Ovary (tissue), 3 donors: ENCODE data around the gene MIF.
"Not testable (repeated sequence)": the region's sequence is repeated elsewhere in the genome, so short reads cannot be mapped to it uniquely, and the experiment has no call there.

Experiments
- POLR2A ChIP-seq: fragments of 450-650 bp; IDR thresholded peaks from one replicate; pipeline ENCODE4 v1.6.1; 2017; ENCODE audit warnings: antibody characterized with exemption, mild to moderate bottlenecking, moderate library complexity
- TF ChIP-seq, protein P1 (sequence below), 3 donors: fragments of 450-650 bp in 2 of 3; fragments of 200-600 bp in 1 of 3; IDR thresholded peaks; one replicate each; pipeline versions ENCODE4 v1.5.1 to v1.8.0; 2016 to 2022; ENCODE audit warnings: antibody characterized with exemption in 3 of 3, mild to moderate bottlenecking in 1 of 3
- donor health status: DM: no; HTN: no; CAD: no.

DNA sequence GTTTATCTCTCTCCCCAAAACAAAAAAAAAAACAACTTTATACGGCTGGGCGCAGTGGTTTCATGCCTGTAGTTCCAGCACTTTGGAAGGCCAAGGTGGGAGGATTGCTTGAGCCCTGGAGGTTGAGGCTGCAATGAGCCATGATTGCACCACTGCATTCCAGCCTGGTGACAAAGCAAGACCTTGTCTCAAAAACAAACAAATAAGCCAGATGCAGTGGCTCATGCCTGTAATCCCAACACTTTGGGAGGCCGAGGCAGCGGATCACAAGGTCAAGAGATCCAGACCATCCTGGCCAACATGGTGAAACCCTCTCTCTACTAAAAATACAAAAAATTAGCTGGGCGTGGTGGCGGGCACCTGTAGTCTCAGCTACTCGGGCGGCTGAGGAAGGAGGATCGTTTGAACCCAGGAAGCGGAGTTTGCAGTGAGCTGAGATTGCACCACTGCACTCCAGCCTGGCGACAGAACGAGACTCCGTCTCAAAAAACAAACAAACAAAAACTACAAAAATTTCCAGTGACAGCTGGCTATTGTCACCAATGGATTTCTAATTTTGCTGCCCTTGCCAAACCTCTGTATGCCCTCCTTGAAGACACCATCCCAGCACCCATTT, 27.5 kb downstream of the MIF start:
- not testable (repeated sequence) for TF ChIP-seq POLR2A
- TF ChIP-seq, protein P1, sequence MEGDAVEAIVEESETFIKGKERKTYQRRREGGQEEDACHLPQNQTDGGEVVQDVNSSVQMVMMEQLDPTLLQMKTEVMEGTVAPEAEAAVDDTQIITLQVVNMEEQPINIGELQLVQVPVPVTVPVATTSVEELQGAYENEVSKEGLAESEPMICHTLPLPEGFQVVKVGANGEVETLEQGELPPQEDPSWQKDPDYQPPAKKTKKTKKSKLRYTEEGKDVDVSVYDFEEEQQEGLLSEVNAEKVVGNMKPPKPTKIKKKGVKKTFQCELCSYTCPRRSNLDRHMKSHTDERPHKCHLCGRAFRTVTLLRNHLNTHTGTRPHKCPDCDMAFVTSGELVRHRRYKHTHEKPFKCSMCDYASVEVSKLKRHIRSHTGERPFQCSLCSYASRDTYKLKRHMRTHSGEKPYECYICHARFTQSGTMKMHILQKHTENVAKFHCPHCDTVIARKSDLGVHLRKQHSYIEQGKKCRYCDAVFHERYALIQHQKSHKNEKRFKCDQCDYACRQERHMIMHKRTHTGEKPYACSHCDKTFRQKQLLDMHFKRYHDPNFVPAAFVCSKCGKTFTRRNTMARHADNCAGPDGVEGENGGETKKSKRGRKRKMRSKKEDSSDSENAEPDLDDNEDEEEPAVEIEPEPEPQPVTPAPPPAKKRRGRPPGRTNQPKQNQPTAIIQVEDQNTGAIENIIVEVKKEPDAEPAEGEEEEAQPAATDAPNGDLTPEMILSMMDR (IDR thresholded peaks at IDR 0.05), result not testable (repeated sequence)
